ENCODE data around the gene U2AF2.

U2AF2 gene

GRCh38 chr19:55660991-55661390 is 6.2 kb downstream of the U2AF2 start:
- no peaks in the 10 kb centered on the region for H3K9me3 ChIP-seq (ENCODE audit: severe bottlenecking)
- H3K36me3 ChIP-seq (ENCODE audit: low read depth), result peaks cover 73% of the 10 kb centered on the region
- H3K4me3 ChIP-seq (ENCODE audit: severe bottlenecking), result no peak overlapping the region
- ATAC-seq (ENCODE audit: low read depth), result no peak
- TF ChIP-seq CTCF (IDR thresholded peaks at IDR 0.05; ENCODE audit: poor library complexity, severe bottlenecking), result no peak
- no peak overlapping the region for H3K27ac ChIP-seq (ENCODE audit: poor library complexity, severe bottlenecking)
- H3K4me1 ChIP-seq (ENCODE audit: insufficient read depth, poor library complexity, severe bottlenecking), result peaks cover 4% of the 10 kb centered on the region
- DNase-seq (ENCODE audit: low spot score), result no peak
- H3K27me3 ChIP-seq (ENCODE audit: insufficient read depth, poor library complexity, severe bottlenecking), result no peaks in the 10 kb centered on the region

GRCh38 chr19:55661826-55662225 is 7.0 kb downstream of the U2AF2 start:
- no peaks in the 10 kb centered on the region for H3K27me3 ChIP-seq (ENCODE audit: insufficient read depth, poor library complexity, severe bottlenecking)
- H3K36me3 ChIP-seq (ENCODE audit: low read depth), result peaks cover 74% of the 10 kb centered on the region
- no peak for TF ChIP-seq CTCF (IDR thresholded peaks at IDR 0.05; ENCODE audit: poor library complexity, severe bottlenecking)
- ATAC-seq (ENCODE audit: low read depth) (no peak), DNase-seq (ENCODE audit: low spot score) (no peak)
- H3K9me3 ChIP-seq (ENCODE audit: severe bottlenecking), result no peaks in the 10 kb centered on the region
- no peak overlapping the region for H3K27ac ChIP-seq (ENCODE audit: poor library complexity, severe bottlenecking)
- H3K4me3 ChIP-seq (ENCODE audit: severe bottlenecking), result no peak overlapping the region
- peaks cover 4% of the 10 kb centered on the region for H3K4me1 ChIP-seq (ENCODE audit: insufficient read depth, poor library complexity, severe bottlenecking)

- no peaks in the 10 kb centered on the region for H3K9me3 ChIP-seq (ENCODE audit: severe bottlenecking)
- no peaks in the 10 kb centered on the region for H3K4me1 ChIP-seq (ENCODE audit: insufficient read depth, poor library complexity, severe bottlenecking)
- no peak for ATAC-seq (ENCODE audit: low read depth)
- no peaks in the 10 kb centered on the region for H3K27me3 ChIP-seq (ENCODE audit: insufficient read depth, poor library complexity, severe bottlenecking)
- H3K4me3 ChIP-seq (ENCODE audit: severe bottlenecking), result no peak overlapping the region
- no peak for DNase-seq (ENCODE audit: low spot score)
- peaks cover 87% of the 10 kb centered on the region for H3K36me3 ChIP-seq (ENCODE audit: low read depth)
- H3K27ac ChIP-seq (ENCODE audit: poor library complexity, severe bottlenecking), result no peak overlapping the region
- TF ChIP-seq CTCF (IDR thresholded peaks at IDR 0.05; ENCODE audit: poor library complexity, severe bottlenecking), result no peak
Observed at GRCh38 chr19:55663846-55664536, 9.2 kb downstream of the U2AF2 start.

- TF ChIP-seq CTCF (IDR thresholded peaks at IDR 0.05; ENCODE audit: poor library complexity, severe bottlenecking), result no peak
- no peaks in the 10 kb centered on the region for H3K4me1 ChIP-seq (ENCODE audit: insufficient read depth, poor library complexity, severe bottlenecking)
- no peak overlapping the region for H3K27ac ChIP-seq (ENCODE audit: poor library complexity, severe bottlenecking)
- peaks cover 80% of the 10 kb centered on the region for H3K36me3 ChIP-seq (ENCODE audit: low read depth)
- no peak overlapping the region for H3K4me3 ChIP-seq (ENCODE audit: severe bottlenecking)
- no peaks in the 10 kb centered on the region for H3K27me3 ChIP-seq (ENCODE audit: insufficient read depth, poor library complexity, severe bottlenecking)
- DNase-seq (ENCODE audit: low spot score) (no peak), ATAC-seq (ENCODE audit: low read depth) (no peak)
- H3K9me3 ChIP-seq (ENCODE audit: severe bottlenecking), result no peaks in the 10 kb centered on the region
Observed at GRCh38 chr19:55666343-55667005, 11.6 kb downstream of the U2AF2 start.

GRCh38 chr19:55667006-55667381 is 12.2 kb downstream of the U2AF2 start:
- DNase-seq (ENCODE audit: low spot score) (no peak), ATAC-seq (ENCODE audit: low read depth) (no peak)
- H3K36me3 ChIP-seq (ENCODE audit: low read depth), result peaks cover 80% of the 10 kb centered on the region
- H3K9me3 ChIP-seq (ENCODE audit: severe bottlenecking), result no peaks in the 10 kb centered on the region
- no peak for TF ChIP-seq CTCF (IDR thresholded peaks at IDR 0.05; ENCODE audit: poor library complexity, severe bottlenecking)
- no peaks in the 10 kb centered on the region for H3K27me3 ChIP-seq (ENCODE audit: insufficient read depth, poor library complexity, severe bottlenecking)
- H3K4me1 ChIP-seq (ENCODE audit: insufficient read depth, poor library complexity, severe bottlenecking), result no peaks in the 10 kb centered on the region
- H3K27ac ChIP-seq (ENCODE audit: poor library complexity, severe bottlenecking), result no peak overlapping the region
- no peak overlapping the region for H3K4me3 ChIP-seq (ENCODE audit: severe bottlenecking)

Data from RWPE2 (cell line).